SHP77 treated with DMSO at 0.1 percent for 48 hours (cell line): ENCODE results near the gene DLD.
"Not testable (repeated sequence)": the region's sequence is repeated elsewhere in the genome, so short reads cannot be mapped to it uniquely, and the experiment has no call there.

Experiments
- DNase-seq: peaks from one replicate; lab custom pipeline; 2025; lab: John Stamatoyannopoulos, UW

DLD gene

DNA sequence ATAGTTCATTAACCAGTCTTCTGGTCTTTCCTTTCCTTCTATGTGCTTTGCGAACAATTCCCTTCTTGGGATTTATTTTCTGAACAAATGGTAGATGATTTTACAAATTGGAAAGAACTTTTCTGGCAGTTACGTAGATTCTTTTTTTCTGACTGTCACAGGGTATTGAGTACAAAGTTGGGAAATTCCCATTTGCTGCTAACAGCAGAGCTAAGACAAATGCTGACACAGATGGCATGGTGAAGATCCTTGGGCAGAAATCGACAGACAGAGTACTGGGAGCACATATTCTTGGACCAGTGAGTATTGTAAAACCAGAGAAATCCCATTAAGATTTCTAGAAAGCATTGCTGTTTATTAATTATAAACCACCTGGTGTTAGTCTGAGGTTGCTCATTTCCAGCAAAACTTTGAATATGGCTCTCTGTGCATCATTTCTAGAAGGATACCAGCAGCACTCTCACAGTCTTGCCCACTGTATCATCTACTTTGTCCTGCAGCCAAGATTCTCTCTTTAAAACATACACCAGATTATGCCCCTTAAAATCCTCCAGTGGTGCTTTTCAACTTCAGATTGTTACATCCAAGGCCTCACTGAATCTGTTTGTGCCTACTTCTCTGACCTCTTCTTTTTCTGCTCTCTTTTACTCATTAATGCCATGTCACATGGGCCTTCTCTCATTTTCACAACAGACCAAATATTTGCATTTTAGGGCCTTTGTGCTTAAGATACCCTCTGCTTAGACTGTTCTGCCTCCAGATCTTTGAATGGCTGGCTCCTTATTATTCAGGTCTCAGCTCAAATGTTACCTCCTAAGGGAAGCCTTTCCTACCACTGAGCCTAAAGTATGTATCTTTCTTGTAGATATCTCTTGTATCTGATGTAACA lies 27.0 kb downstream of the DLD start:
- DNase-seq: no peak

DNA sequence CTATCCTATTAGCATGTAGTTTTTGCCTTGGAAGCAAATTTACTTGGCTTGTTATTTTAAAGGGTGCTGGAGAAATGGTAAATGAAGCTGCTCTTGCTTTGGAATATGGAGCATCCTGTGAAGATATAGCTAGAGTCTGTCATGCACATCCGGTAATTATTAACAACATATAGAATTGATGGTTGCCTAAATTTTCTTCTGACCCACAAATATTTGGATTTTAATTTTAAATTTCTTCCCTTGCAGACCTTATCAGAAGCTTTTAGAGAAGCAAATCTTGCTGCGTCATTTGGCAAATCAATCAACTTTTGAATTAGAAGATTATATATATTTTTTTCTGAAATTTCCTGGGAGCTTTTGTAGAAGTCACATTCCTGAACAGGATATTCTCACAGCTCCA lies 28.0 kb downstream of the DLD start:
- DNase-seq: no peak

DNA sequence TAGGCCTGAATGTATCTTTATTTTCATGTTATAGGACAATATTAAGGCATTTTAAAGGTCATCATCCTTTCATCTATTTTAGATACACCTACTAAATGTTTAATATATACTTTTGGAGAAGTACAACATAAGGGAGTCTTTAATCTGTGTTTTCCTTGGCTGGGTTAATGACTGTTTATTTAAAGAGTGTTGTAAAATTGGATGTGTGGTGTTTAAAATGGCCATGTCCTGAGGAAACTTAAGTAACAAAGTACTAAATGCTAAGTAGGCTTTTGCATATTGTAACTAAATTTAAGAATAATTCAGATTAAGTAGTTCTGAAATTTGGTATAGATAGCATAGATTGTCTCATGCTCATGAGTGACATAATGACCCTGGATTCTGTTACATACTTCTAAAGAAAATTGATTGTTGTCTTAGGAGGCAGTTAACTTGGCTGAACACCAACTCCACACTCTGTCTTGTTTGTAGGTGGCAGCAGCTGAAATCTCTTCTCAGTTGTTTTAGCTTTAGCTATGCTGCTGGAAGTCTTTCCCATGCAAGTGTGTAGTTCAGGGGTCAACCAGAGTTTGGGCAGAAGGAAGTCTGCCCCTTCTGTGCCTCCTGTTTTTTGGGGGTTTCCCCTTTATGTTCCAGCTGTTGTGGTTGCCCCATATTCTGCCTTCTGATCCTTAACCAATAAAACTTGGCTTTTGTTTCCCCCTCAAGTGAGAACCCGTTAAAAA lies 29.2 kb downstream of the DLD start:
- DNase-seq: no peak

DNA sequence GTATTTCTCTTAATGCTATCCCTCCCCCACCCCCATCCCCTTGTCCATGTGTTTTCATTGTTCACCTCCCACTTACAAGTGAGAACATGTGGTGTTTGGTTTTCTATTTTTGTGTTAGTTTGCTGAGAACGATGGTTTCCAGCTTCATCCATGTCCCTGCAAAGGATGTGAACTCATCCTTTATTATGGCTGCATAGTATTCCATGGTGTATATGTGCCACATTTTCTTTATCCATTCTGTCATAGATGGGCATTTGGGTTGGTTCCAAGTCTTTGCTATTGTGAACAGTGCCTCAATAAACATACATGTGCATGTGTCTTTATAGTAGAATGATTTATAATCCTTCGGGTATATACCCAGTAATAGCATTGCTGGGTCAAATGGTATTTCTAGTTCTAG lies 30.8 kb downstream of the DLD start:
- not testable (repeated sequence) for DNase-seq

DNA sequence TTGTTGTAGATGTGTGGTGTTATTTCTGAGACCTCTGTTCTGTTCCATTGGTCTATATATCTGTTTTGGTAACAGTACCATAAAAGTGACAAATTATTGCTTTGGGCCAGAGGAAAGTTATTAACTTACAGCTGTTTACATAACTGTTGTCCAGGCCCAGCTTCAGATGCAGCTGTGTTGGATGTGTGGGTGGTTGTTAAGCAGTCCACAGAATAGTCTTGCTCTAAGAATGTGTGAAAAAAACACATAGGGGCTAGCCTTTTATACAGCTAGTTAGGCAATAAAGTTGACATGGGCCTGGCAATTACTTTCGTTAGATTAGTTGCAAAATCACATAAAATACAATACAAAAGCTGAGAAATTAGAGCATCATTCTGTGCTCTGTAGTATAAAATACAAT lies 31.9 kb downstream of the DLD start:
- DNase-seq: no peak

DNA sequence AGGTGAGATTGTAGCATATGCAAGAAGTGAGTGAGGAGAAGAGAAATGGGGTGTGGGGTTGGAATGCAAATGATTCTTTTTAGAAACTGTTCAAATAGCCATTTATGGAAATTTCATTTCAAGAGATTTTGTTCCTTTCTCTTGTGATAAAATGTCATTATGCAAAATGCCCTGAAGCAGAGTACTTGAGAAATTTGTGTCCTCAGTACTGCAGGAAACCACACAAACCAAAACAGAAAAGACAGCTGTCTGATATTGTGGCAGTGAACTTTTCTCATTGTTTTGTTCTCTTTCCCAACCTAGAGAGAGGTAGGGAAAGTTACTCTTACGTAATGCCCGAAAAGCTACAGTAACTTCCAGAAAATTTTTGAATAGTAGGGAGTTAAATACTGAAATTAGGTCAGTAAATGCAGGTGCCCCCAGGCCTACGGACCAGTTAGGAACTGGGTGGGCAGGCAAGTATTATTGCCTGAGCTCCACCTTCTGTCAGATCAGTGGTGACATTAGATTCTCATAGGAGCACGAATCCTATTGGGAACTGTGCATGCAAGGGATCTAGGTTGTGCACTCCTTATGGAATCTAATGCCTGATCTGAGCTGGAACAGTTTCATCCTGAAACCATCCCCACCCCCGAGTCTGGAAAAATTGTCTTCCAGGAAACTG lies 34.0 kb downstream of the DLD start:
- no peak for DNase-seq

DNA sequence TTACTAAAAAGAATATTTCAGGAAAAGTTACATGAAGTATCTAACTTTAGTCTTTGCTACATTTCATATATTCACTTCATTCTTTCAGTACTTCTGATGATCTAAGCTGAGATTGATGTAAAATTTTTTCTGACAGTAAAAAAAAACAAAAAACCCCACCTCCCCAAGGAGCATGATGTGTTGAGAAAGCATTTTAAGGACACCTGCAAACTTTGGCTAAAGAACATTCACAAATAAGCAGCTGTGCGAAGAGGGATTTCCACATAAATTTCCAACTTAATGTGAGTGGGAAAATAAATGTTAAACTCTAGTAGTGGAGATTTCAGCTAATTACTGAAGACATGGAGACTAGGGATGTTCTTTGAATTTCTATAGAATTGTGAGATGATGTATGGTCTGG lies 35.5 kb downstream of the DLD start:
- DNase-seq: no peak

DNA sequence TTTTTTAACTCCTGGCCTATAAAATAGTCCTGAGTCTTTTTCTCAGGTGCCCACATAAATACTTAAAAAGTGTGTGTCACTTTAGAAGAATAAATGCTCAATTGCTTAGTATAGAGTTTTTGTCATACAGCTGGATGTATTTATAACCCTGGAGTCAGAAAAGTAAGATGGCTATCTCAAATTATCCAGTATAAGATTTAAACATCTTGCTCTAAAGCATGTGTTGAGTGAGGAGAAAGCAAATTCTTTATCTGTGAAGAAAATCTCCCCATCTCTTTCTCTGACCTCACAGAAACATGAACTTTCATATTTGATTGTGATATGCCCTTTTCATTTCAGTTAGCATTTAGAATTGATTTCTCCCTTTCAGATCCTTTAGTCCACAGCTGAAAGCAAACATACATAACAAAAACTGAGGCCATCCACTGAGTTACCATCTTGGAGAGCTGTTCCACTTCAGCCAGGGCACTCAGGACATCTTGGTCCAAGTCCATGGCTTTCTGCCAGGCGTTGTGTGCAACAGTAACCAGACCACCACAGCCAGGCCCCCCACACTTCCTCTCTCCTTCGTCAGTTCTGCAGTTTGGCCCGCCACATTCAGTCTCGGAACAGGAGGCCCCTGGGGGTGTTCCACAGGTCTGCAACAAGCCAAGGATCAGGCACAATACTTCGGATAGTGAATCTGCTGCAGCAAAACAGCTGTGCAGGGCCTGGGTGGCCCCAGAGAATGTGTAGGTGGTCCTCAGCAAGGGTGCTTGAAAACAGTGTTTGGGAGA lies 40.9 kb downstream of the DLD start:
- no peak for DNase-seq

DNA sequence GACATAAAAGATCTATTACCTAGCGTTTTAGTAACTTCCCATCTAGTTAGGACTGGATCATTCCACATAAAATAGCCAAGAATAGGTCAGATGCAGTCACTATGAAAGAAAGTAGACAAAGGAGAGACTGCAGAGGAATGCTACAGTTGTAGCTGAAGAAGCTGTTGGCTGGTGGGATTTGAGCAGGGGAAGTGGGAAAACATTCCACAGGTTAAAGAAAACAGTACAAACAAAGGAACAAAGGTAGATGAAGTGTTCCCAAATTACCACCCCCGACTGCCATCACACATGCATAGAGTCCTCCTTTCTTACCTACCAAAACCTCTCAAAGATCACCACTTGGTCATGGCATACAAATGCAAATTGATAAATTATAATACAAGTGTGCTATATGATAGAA lies 41.8 kb downstream of the DLD start:
- no peak for DNase-seq

DNA sequence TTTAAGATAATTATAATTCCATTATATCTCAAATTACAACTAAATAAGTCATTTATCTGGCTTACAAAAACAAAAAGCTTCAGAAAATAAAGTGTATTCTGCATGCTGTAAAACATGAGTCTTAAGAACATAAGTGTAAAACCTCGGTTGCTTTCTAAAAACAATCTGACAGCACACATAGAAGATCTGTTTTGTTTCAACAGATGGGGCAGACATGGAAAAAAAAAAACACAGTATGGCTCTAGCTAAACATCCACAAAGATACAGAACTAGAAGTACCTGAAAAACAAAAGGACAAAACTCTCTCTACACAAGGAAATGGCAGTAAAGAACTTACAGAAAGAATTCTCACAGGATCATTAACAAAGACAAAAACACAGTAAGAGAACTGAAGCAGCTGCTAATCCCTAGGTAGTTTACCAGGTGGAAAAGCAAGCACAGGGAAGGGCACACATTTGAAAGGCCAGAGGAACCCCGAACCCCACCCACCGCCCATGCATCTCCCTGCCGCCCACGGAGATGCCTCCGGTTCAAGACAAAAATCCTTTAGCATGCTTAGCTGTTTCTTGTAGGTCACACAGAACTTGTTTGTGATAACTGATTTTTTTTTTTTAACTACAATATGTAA lies 42.5 kb downstream of the DLD start:
- no peak for DNase-seq

DNA sequence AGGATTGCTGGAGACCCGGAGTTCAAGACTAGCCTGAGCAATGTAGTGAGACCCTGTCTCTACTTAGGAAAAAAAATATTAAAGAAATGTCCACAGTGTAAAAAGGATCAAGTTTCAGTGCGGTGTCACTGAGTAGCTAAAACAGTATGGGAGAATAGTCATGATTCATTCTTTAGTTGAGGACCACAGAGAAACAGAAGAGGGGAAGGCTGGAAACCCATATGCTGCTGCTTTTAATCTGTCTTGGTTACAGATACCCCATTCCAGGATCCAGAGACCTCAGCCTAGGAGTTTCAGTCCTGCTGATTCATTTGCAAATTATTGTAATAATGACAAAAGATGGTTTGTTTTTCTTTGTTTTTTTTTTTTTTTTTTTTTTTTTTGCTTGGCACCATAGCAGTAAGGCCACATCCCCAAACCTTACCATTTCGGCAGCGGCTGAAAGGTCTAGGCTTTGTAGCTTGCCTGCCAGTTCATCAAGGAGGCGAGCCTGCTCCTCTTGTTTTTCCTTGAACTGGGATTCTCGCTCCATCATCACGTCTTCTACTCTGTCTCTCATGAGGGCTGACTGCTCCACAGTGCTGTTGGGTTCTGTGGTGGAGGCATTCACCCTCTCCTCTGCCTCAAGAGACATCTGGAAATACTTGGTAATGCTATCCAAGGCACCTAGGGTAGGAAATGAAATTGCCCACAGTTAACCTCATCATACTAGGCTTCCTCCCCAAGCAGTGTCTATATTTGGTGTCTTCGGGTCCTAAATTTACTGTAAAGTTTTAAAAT lies 44.2 kb downstream of the DLD start:
- DNase-seq: no peak

DNA sequence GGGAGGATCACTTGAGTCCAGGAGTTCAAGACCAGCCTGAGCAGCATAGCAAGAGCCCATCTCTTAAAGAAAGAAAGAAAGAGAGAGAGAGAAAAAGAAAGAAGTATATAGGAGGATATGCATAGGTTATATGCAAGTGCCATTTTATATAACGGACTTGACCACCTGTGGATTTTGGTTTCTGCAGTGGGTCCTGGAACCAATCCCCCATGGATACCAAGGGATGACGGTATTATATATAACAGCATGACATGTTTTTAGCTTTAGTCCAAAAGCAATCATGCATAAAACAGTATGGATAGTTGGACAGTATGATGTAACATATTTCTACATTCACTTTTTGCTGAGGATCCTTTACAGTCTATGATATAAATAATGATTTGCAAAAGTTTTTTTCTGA lies 45.3 kb downstream of the DLD start:
- no peak for DNase-seq

DNA sequence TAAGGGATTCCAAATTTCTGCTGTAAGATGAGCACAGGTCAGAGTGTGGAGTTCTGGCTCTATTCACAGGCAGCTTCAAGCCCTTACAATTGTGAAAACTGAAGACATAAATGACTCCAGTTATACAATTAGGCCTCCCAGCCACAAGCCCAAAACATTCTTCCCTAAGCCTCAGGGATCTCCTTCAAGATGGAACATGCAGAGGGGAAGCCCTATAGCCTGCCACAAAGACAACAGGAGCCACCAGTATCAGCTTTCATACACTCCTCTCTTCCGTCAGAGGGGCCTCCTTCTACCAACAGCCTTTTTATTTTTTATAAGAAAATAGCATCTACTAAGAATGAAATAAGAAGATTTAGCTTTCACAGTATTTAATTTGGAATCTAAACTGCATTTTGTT lies 46.5 kb downstream of the DLD start:
- DNase-seq: no peak

DNA sequence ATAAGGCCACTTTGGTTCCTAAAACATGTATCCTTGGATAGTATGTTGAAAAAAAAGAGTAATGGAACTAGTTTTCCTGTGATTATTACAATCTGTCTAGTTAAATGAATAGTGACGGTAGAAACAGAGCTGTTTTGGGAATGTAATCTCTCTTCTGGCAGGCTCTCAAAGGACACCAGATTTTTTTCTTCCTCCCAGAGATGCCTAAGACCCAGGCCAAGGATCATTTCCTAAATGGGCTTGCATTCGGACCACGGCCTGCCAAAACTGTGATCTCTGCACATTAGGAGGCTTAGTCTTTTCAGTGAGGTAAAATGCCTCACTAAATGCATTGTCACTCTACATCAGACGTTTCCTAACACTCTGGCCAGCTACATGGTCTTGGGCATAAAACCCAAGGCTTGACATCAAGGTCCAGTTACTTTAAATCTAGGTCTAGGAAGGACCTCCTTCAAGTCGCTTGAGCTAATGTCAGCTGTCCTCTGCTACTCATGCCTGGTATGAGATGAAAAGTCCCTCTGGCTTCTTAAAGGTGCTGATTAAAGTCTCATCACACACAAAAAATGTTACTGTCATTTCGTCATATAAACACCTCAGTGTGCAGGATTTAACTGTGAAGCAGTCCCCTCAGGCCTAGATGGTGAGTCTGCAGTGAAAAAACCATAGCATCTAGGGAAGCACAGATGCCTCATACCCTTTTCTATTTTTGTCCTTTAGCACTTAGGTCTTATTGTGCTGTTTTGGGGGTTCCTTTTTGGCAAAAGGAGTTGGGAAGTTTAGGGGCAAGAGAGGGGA lies 47.7 kb downstream of the DLD start:
- DNase-seq: no peak

DNA sequence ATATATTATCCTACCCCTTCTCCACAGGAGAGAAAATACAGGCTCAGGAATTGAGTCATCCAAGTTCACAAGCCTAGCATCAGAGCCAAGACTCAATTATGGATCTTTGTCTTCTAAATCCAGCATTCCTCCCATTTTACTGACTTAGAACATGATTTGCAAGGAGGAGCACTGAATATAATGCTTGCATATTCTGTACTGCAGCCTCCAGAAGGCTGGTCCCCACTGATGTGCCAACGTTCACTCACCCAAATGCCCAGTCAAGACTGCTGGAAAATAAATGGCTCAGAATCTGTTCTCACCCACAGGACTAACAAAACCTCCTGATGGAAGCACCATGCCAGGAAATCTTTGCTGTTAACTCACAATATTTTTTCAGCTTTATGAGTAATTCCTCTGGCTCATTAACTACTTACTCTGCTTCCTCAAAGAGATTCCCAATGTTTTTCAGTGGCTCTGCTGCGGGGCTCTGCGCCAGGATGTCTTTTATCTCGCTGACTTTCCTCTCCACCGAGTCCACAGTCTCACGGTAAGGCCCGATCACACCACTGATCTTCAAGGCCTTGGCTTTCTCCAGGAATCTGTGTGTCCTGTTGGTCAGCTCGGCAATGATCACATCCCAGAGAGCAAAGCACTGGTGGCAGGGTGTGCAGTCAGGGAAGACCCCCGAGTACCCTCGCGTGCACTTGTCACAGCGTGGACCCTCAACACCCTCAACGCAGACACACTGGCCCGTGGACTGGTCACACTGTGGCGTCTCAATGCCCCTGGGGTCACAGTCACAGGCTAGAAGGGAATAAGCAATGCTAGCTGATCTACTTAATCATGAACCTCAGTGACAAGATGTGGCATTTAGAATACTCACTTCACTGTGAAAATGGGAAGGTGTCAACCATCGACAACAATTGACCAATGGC lies 48.8 kb downstream of the DLD start:
- no peak for DNase-seq

DNA sequence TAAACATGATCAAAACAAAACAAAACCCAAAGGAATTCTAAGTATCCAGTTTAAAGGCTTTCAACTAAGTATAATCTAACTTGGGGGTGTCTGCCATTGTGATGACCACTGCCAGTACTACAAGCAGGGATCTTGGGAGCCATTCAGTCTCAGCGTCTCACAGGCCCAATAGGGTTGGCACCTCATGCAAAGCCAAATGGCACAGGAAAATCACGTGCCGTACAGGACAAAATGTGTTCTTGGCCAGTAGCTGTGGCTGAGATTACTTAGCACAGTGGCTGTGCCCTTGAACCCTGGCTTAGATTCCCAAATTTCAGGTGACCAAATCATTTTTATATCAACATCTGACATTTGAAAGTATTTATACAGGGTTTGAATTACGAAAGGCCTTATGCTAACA lies 50.0 kb downstream of the DLD start:
- DNase-seq: no peak

DNA sequence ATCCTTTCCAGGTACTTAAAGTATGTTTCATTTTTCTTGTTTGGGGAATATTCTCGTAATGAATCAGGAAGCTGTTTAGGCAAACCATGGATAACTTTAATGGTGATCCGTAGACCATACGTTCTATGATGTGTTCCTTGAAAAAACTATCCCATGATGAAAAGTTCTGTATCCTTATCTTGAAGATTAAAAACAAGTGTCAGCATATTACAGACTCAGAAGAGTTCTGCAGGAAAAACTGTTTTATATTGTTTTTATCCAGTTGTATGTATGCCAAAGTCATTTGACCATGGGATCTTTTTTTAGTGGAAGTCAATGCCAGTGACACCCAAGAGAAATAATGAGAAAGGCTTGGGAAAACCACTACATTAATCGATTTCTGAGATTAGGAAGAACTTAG lies 52.0 kb downstream of the DLD start:
- DNase-seq: no peak

DNA sequence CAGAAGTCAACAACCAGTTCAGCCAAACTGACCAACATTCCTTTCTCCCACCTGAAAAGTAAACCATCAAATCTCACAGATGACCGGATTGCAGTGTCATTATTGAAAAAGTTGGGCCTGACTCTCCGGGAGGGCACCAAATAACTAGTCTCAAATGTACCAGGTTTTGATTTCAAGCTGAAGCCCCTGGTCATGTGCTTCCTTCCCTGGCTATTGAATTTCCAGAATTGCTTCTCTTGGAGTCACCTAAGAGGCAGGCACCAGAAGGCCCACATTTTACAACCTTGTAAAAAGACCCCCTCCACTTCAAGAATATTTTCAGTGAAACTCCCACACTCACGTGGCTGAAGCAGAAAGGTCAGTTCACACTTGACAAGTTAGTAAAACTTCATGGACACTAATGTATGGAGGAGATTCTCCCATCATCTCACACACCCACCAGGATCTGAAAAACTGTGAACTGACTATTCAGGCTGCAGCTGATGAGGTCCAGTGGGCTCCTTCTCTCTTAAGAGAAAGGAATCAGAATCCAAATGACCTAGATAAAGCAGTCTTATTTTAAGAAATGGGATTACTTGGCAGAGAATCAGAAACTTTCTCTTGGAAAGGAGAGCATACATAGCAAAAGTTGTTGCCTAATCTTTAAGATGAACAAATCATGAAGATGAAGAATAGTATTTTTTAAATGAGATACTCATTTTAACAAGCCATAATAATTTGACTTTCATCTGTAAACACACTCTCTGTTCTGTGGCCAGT lies 53.6 kb downstream of the DLD start:
- no peak for DNase-seq
